DOHH2 (cell line): ENCODE results near the gene SEZ6L2.

Experiments used
- EZH2phosphoT487 ChIP-seq: fragments of 200-600 bp; sonication (generic); IDR thresholded peaks from 2 replicates; pipeline ENCODE4 v1.6.1; 2017; ENCODE audit warnings: borderline replicate concordance, mild to moderate bottlenecking, antibody characterized with exemption, low read length, moderate library complexity, mixed read lengths
- TF ChIP-seq, protein P1 (sequence below): fragments of 200-600 bp; sonication (generic); IDR thresholded peaks from one replicate; pipeline ENCODE4 v1.5.1; 2014; ENCODE audit warnings: antibody characterized with exemption, mild to moderate bottlenecking, low read depth, low read length; ENCODE audit not compliant: poor library complexity, severe bottlenecking

DNA sequence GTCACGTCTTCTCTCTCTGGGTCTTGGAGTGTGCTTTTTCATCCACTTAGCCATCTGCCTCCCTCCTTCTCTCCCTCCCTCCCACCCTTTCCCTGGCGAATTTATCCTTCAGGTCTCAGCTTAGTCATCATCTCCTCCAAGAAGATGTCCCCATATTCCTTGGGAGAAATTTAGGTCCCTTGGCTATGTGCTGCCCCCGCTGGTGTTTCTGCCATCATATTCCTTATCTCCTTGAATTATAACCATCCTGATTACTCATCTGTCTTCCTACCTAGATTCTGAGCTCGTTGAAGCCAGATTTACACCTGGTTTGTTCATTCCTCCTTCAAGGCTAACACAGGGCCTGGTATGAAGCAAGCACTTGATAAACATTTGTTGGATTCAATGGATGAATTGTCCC, 5.0 kb downstream of the SEZ6L2 start:
- TF ChIP-seq, protein P1, sequence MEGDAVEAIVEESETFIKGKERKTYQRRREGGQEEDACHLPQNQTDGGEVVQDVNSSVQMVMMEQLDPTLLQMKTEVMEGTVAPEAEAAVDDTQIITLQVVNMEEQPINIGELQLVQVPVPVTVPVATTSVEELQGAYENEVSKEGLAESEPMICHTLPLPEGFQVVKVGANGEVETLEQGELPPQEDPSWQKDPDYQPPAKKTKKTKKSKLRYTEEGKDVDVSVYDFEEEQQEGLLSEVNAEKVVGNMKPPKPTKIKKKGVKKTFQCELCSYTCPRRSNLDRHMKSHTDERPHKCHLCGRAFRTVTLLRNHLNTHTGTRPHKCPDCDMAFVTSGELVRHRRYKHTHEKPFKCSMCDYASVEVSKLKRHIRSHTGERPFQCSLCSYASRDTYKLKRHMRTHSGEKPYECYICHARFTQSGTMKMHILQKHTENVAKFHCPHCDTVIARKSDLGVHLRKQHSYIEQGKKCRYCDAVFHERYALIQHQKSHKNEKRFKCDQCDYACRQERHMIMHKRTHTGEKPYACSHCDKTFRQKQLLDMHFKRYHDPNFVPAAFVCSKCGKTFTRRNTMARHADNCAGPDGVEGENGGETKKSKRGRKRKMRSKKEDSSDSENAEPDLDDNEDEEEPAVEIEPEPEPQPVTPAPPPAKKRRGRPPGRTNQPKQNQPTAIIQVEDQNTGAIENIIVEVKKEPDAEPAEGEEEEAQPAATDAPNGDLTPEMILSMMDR, result no peak
- TF ChIP-seq EZH2phosphoT487, result no peak
